H1 (cell line): ENCODE results near the gene SSPN. TPM values are rescaled to one million over a fixed set of nuclear protein-coding genes. Genes with fewer than 3 reads are reported as not detected.

ENCODE experiments used
- CTCF ChIA-PET: fragments of 300-600 bp; sonication (Branson Sonifier 250); formaldehyde crosslinking; loops from one replicate; lab custom pipeline; 2021; ENCODE audit not compliant: partially characterized antibody; lab: Charles Lee
- POLR2A ChIA-PET: fragments of 300-600 bp; sonication (Branson Sonifier 250); formaldehyde crosslinking; loops from one replicate; lab custom pipeline; 2021; ENCODE audit warnings: inconsistent platforms; ENCODE audit not compliant: partially characterized antibody; lab: Charles Lee
- DNase-seq, 2 experiments: peaks; one replicate each; pipeline versions ENCODE4 v3.0.0 to v3.0.0-alpha.2; 2010 to 2022; ENCODE audit warnings: low spot score in 2 of 2, low read depth in 1 of 2, mixed read lengths in 1 of 2
- FAIRE-seq: peaks from 2 replicates; lab custom pipeline; 2011; peaks lifted over from hg19 to GRCh38; lab: Jason Lieb, UNC
- H2AFZ ChIP-seq: 2 replicates; pipeline ENCODE4 v1.8.1; 2012; ENCODE audit warnings: low read length, inconsistent platforms
- H2AK5ac ChIP-seq: 2 replicates; pipeline ENCODE4 v1.6.1; 2013; ENCODE audit warnings: low read depth, low read length
- H2BK120ac ChIP-seq: replicated peaks from 2 replicates; pipeline ENCODE3; 2013; ENCODE audit warnings: low read depth, low read length, inconsistent platforms
- H2BK12ac ChIP-seq: 2 replicates; pipeline ENCODE4 v1.6.1; 2013; ENCODE audit warnings: low read depth, low read length
- H2BK15ac ChIP-seq: 2 replicates; pipeline ENCODE4 v1.6.1; 2013; ENCODE audit warnings: low read length
- H2BK20ac ChIP-seq: 2 replicates; pipeline ENCODE4 v1.6.1; 2013; ENCODE audit warnings: low read length
- H2BK5ac ChIP-seq: 2 replicates; pipeline ENCODE4 v1.6.1; 2013; ENCODE audit warnings: low read depth, low read length
- H3K14ac ChIP-seq: 2 replicates; pipeline ENCODE4 v1.6.1; 2013; ENCODE audit warnings: inconsistent platforms; ENCODE audit not compliant: insufficient read length
- H3K18ac ChIP-seq: 2 replicates; pipeline ENCODE4 v1.6.1; 2013; ENCODE audit warnings: low read length; ENCODE audit errors: extremely low read depth
- H3K23ac ChIP-seq: 2 replicates; pipeline ENCODE4 v1.6.1; 2013; ENCODE audit warnings: inconsistent platforms; ENCODE audit not compliant: insufficient read length
- H3K23me2 ChIP-seq: 2 replicates; pipeline ENCODE4 v1.6.1; 2013; ENCODE audit warnings: low read depth, low read length
- H3K27ac ChIP-seq: 2 replicates; pipeline ENCODE4 v1.6.1; 2011; ENCODE audit warnings: low read depth, low read length, inconsistent platforms
- H3K27me3 ChIP-seq, 4 experiments: replicated peaks in 1 of 4; 1 replicate in 1 of 4; 2 replicates in 3 of 4; pipeline versions ENCODE4 v1.6.1 to v1.8.1; 2011 to 2013; ENCODE audit warnings: low read length in 3 of 4, mild to moderate bottlenecking in 3 of 4, inconsistent platforms in 2 of 4, mixed read lengths in 2 of 4, moderate library complexity in 1 of 4; ENCODE audit not compliant: control insufficient read depth in 3 of 4, insufficient read depth in 3 of 4; ENCODE audit errors: extremely low read depth in 1 of 4
- H3K36me3 ChIP-seq, 4 experiments: 2 replicates each; pipeline versions ENCODE4 v1.6.1 to v1.8.1; 2011 to 2013; ENCODE audit warnings: mild to moderate bottlenecking in 4 of 4, low read length in 3 of 4, moderate library complexity in 2 of 4, control low read depth in 1 of 4, inconsistent platforms in 1 of 4; ENCODE audit not compliant: insufficient read depth in 4 of 4, control insufficient read depth in 2 of 4
- H3K4ac ChIP-seq: replicated peaks from 2 replicates; pipeline ENCODE3; 2013; ENCODE audit warnings: low read length, low read depth, mixed read lengths, inconsistent platforms; ENCODE audit not compliant: insufficient read length
- H3K4me1 ChIP-seq, 4 experiments: replicated peaks in 1 of 4; 1 replicate in 1 of 4; 2 replicates in 3 of 4; pipeline versions ENCODE4 v1.6.1 to v1.8.1; 2011 to 2013; ENCODE audit warnings: low read length in 3 of 4, inconsistent platforms in 2 of 4, mixed read lengths in 1 of 4; ENCODE audit not compliant: insufficient read depth in 4 of 4, control insufficient read depth in 3 of 4
- H3K4me2 ChIP-seq, 2 experiments: 2 replicates each; pipeline versions ENCODE4 v1.6.1 to v1.8.1; 2011 to 2013; ENCODE audit warnings: low read depth in 2 of 2, low read length in 2 of 2, control low read depth in 1 of 2, inconsistent platforms in 1 of 2, mild to moderate bottlenecking in 1 of 2; ENCODE audit not compliant: insufficient read depth in 1 of 2
- H3K4me3 ChIP-seq, 4 experiments: fragments of 200-600, 300-600 bp in 1 of 4; sonication (generic), shearing (Covaris generic), sonication (Bioruptor Twin) in 1 of 4; 2 replicates each; pipeline versions ENCODE4 v1.5.1 to v1.8.1; 2011 to 2016; ENCODE audit warnings: low read length in 4 of 4, low read depth in 3 of 4, control low read depth in 2 of 4, inconsistent platforms in 2 of 4, mild to moderate bottlenecking in 2 of 4, mixed read lengths in 1 of 4, moderate library complexity in 1 of 4; ENCODE audit not compliant: insufficient read depth in 2 of 4; ENCODE audit errors: extremely low read depth in 1 of 4
- H3K56ac ChIP-seq: replicated peaks from 2 replicates; pipeline ENCODE3; 2013; ENCODE audit warnings: low read depth, mild to moderate bottlenecking, mixed read lengths, low read length, inconsistent platforms; ENCODE audit not compliant: insufficient read length
- H3K79me1 ChIP-seq: 2 replicates; pipeline ENCODE4 v1.6.1; 2013; ENCODE audit warnings: low read depth, low read length, control low read depth
- H3K79me2 ChIP-seq, 2 experiments: 2 replicates each; pipeline versions ENCODE4 v1.6.1 to v1.8.1; 2012 to 2013; ENCODE audit warnings: low read length in 2 of 2, mild to moderate bottlenecking in 2 of 2, inconsistent platforms in 1 of 2; ENCODE audit not compliant: insufficient read depth in 2 of 2, control insufficient read depth in 1 of 2
- H3K9ac ChIP-seq, 4 experiments: replicated peaks in 1 of 4; 1 replicate in 1 of 4; 2 replicates in 3 of 4; pipeline versions ENCODE4 v1.6.1 to v1.8.1; 2011 to 2013; ENCODE audit warnings: low read depth in 3 of 4, low read length in 3 of 4, control low read depth in 2 of 4, mild to moderate bottlenecking in 2 of 4, moderate library complexity in 2 of 4, inconsistent platforms in 1 of 4; ENCODE audit errors: extremely low read depth in 1 of 4
- H3K9me3 ChIP-seq, 2 experiments: 2 replicates each; pipeline versions ENCODE4 v1.6.1 to v1.8.1; 2012 to 2013; ENCODE audit warnings: mild to moderate bottlenecking in 2 of 2, moderate library complexity in 2 of 2, control low read depth in 1 of 2, inconsistent platforms in 1 of 2, low read depth in 1 of 2, low read length in 1 of 2, mixed read lengths in 1 of 2; ENCODE audit not compliant: insufficient read depth in 2 of 2
- H4K20me1 ChIP-seq, 2 experiments: replicated peaks in 1 of 2; 2 replicates each; pipeline versions ENCODE3 to v1.8.1; 2011 to 2013; ENCODE audit warnings: inconsistent platforms in 2 of 2, low read length in 2 of 2, mild to moderate bottlenecking in 1 of 2; ENCODE audit not compliant: insufficient read depth in 2 of 2, control insufficient read depth in 1 of 2
- H4K5ac ChIP-seq: 2 replicates; pipeline ENCODE4 v1.6.1; 2013; ENCODE audit warnings: low read length, low read depth, mixed read lengths, inconsistent platforms; ENCODE audit not compliant: insufficient read length
- H4K8ac ChIP-seq: 2 replicates; pipeline ENCODE4 v1.8.0; 2013; ENCODE audit warnings: mild to moderate bottlenecking, moderate library complexity, low read length, inconsistent platforms; ENCODE audit not compliant: insufficient read depth; ENCODE audit errors: extremely low read depth
- H4K91ac ChIP-seq: replicated peaks from 2 replicates; pipeline ENCODE3; 2013; ENCODE audit warnings: low read length, mixed read lengths, inconsistent platforms; ENCODE audit not compliant: insufficient read length
- BRCA1 ChIP-seq: IDR thresholded peaks from 2 replicates; pipeline ENCODE4 v1.6.1; 2012; ENCODE audit warnings: low read depth, low read length, improper control_type of control experiment
- GTF2F1 ChIP-seq: IDR thresholded peaks from 2 replicates; pipeline ENCODE4 v1.6.1; 2012; ENCODE audit warnings: low read depth, low read length, improper control_type of control experiment, borderline replicate concordance
- PHF8 ChIP-seq: fragments of 200-600 bp; sonication (generic); conservative IDR thresholded peaks from 2 replicates; pipeline ENCODE4 v1.7.1; 2012; ENCODE audit warnings: low read depth, mild to moderate bottlenecking, inconsistent platforms, low read length, moderate library complexity
- SP4 ChIP-seq: IDR thresholded peaks from 2 replicates; pipeline ENCODE4 v1.6.1; 2012; ENCODE audit warnings: low read length, inconsistent platforms
- SUZ12 ChIP-seq: fragments of 200-600 bp; sonication (generic); IDR thresholded peaks from 2 replicates; pipeline ENCODE4 v1.6.1; 2012; ENCODE audit warnings: mild to moderate bottlenecking, inconsistent platforms, low read length, moderate library complexity, mixed read lengths
- TAF7 ChIP-seq: optimal IDR thresholded peaks from 2 replicates; pipeline ENCODE3; 2011; ENCODE audit warnings: low read depth, mild to moderate bottlenecking, inconsistent platforms, low read length, moderate library complexity, borderline replicate concordance
- TCF12 ChIP-seq: IDR thresholded peaks from 2 replicates; pipeline ENCODE4 v1.6.1; 2011; ENCODE audit warnings: low read depth, mild to moderate bottlenecking, low read length
- YY1 ChIP-seq: IDR thresholded peaks from 2 replicates; pipeline ENCODE4 v1.6.1; 2011; ENCODE audit warnings: low read depth, mild to moderate bottlenecking, low read length
- WGBS, 2 experiments: shearing (Covaris generic) in 1 of 2; methylation state at CpG; one replicate each; pipeline versions ENCODE4 v1.1.6 to v1.1.7; 2013 to 2015; ENCODE audit warnings: low lambda C conversion rate in 2 of 2, mixed read lengths in 2 of 2, inconsistent platforms in 1 of 2, low coverage in 1 of 2, missing lambda C conversion rate in 1 of 2; ENCODE audit not compliant: insufficient replicate concordance in 2 of 2, insufficient coverage in 1 of 2, insufficient read length in 1 of 2; ENCODE audit errors: extremely low coverage in 1 of 2, missing lambda C conversion rate in 1 of 2; 5-methylcytosine and 5-hydroxymethylcytosine counted together
- polyA plus RNA-seq, 7 experiments: library from polyadenylated mRNA; depleted of rRNA in 3 of 7; stranded (reverse) in 5 of 7; unstranded in 2 of 7; fragments of >200 nt in 5 of 7; fragments of 200-250 nt in 2 of 7; gene quantifications; 1 replicate in 5 of 7; 2 replicates in 1 of 7; 4 replicates in 1 of 7; pipeline versions ENCODE4 v1.2.1 to v1.2.3, GENCODE V29; 2011 to 2013; ENCODE audit warnings: missing spikeins in 2 of 7, mixed read lengths in 2 of 7
- total RNA-seq: library from RNA; stranded (reverse); fragmentation: NEBNext Ultra II Directional; extraction: Animal tissue kit (Norgen Biotek cat#: 25700); gene quantifications from 2 replicates; pipeline ENCODE4 v1.2.1, GENCODE V29; 2021
- TF ChIP-seq, protein P1 (sequence below): IDR thresholded peaks from 2 replicates; pipeline ENCODE4 v1.6.1; 2012; ENCODE audit warnings: inconsistent platforms

Gene SSPN
- total and polyA plus RNA-seq, 2 of the 8 experiments (the other 6 are each of a cell fraction or from before 2014, with no cell fraction given), result 0.86 to 1.8 TPM

DNA sequence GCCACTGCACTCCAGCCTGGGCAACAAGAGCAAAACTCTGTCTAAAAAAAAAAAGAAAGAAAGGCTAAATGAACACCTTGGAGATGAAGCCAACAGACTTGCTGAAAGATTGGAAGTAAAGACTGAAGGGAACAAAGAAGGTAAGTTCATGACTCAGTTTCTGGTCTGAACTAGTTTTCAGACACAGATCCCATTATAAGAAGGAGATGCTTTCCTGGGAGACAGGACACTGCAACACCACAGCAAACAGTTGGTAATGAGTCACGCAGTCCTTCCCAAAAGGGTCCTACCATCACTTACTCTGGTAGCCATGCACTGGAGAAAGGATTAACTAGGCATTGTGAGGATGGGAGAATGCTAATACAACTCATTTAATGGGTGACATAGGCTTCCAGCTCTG, 97.2 kb downstream of the SSPN start:
- H2BK5ac ChIP-seq, result no peak overlapping the region
- H3K4me1 ChIP-seq, result no peaks in the 10 kb centered on the region
- no peaks in the 10 kb centered on the region for H4K20me1 ChIP-seq
- TF ChIP-seq TAF7 (no peak), SP4 (no peak), PHF8 (no peak), SUZ12 (no peak), BRCA1 (no peak), GTF2F1 (no peak), YY1 (no peak), TCF12 (no peak)
- TF ChIP-seq, protein P1, sequence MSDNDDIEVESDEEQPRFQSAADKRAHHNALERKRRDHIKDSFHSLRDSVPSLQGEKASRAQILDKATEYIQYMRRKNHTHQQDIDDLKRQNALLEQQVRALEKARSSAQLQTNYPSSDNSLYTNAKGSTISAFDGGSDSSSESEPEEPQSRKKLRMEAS, result no peak
- no peak overlapping the region for H2AFZ ChIP-seq
- H3K9ac ChIP-seq, result no peak overlapping the region
- no peak overlapping the region for H2BK15ac ChIP-seq
- H2AK5ac ChIP-seq, result no peak overlapping the region
- H2BK120ac ChIP-seq, result no peak overlapping the region
- CTCF ChIA-PET, result interaction anchor here (0.8 kb wide), 1 partner anchor 12 kb away, joined by 3 read pairs; no protein-coding TSS in a partner anchor
- no peak overlapping the region for H3K18ac ChIP-seq
- no peak overlapping the region for H3K14ac ChIP-seq
- no peak overlapping the region for H2BK12ac ChIP-seq
- no peak for FAIRE-seq
- no peaks in the 10 kb centered on the region for H3K36me3 ChIP-seq
- H3K9me3 ChIP-seq, result no peaks in the 10 kb centered on the region
- H3K79me2 ChIP-seq, result no peaks in the 10 kb centered on the region
- H3K79me1 ChIP-seq, result no peaks in the 10 kb centered on the region
- 100% methylated on average over 1 of the region's 1 CpG; no CpG with 5 or more reads in 1 of the 2 experiments for WGBS, 2 experiments
- no peak overlapping the region for H3K27ac ChIP-seq
- POLR2A ChIA-PET, result no interaction called here
- H3K4me3 ChIP-seq, result no peak overlapping the region
- no peak for DNase-seq
- H4K8ac ChIP-seq, result no peak overlapping the region
- H3K27me3 ChIP-seq, result no peaks in the 10 kb centered on the region; a peak in 1 of 7 replicates
- H3K23ac ChIP-seq, result no peak overlapping the region
- H4K91ac ChIP-seq, result no peak overlapping the region
- no peak overlapping the region for H3K56ac ChIP-seq
- H3K4me2 ChIP-seq, result no peak overlapping the region
- no peak overlapping the region for H2BK20ac ChIP-seq
- no peak overlapping the region for H3K4ac ChIP-seq
- no peak overlapping the region for H4K5ac ChIP-seq
- no peaks in the 10 kb centered on the region for H3K23me2 ChIP-seq
